ENCODE measurements around the gene CGGBP1. TPM values are rescaled to one million over a fixed set of nuclear protein-coding genes. Genes with fewer than 3 reads are reported as not detected.

Gene CGGBP1
- total and polyA plus RNA-seq, 2 donors = 48.7 to 138 TPM

- no peak for DNase-seq (ENCODE audit: extremely low spot score)
- H3K27ac ChIP-seq (ENCODE audit: low read depth) = peak overlapping the region; percentile 97
- no peaks in the 10 kb centered on the region for H3K4me1 ChIP-seq (ENCODE audit: insufficient read depth)
- H3K4me3 ChIP-seq (ENCODE audit: low read depth, low read length) = peak overlapping the region; percentile 91
- no peaks in the 10 kb centered on the region for H3K36me3 ChIP-seq (ENCODE audit: insufficient read depth)
- WGBS = 0% methylated on average over 24 of the region's 24 CpGs
These were observed 562 bp downstream of the CGGBP1 start for GRCh38 chr3:88058306-88058580.

GRCh38 chr3:88057630-88058305 is 1.0 kb downstream of the CGGBP1 start:
- no peaks in the 10 kb centered on the region for H3K4me1 ChIP-seq (ENCODE audit: insufficient read depth)
- WGBS = 9% methylated on average over 16 of the region's 16 CpGs
- H3K4me3 ChIP-seq (ENCODE audit: low read depth, low read length) = peak overlapping the region; percentile 91
- H3K36me3 ChIP-seq (ENCODE audit: insufficient read depth) = no peaks in the 10 kb centered on the region
- DNase-seq (ENCODE audit: extremely low spot score) = peak; percentile 13
- H3K27ac ChIP-seq (ENCODE audit: low read depth) = peak overlapping the region; percentile 97

GRCh38 chr3:88046766-88047165 is 12.0 kb downstream of the CGGBP1 start:
- Histone ChIP-seq H3K4me3 (ENCODE audit: low read depth, low read length) (no peak overlapping the region), H3K36me3 (ENCODE audit: insufficient read depth) (no peaks in the 10 kb centered on the region), H3K4me1 (ENCODE audit: insufficient read depth) (no peaks in the 10 kb centered on the region), H3K27ac (ENCODE audit: low read depth) (no peak overlapping the region)
- 83% methylated on average over 5 of the region's 5 CpGs for WGBS
- no peak for DNase-seq (ENCODE audit: extremely low spot score)

GRCh38 chr3:88044411-88044810 is 14.4 kb downstream of the CGGBP1 start:
- 20% methylated on average over 1 of the region's 1 CpG for WGBS
- H3K4me1 ChIP-seq (ENCODE audit: insufficient read depth) = no peaks in the 10 kb centered on the region
- H3K27ac ChIP-seq (ENCODE audit: low read depth) = no peak overlapping the region
- no peak overlapping the region for H3K4me3 ChIP-seq (ENCODE audit: low read depth, low read length)
- no peak for DNase-seq (ENCODE audit: extremely low spot score)
- H3K36me3 ChIP-seq (ENCODE audit: insufficient read depth) = no peaks in the 10 kb centered on the region

- Histone ChIP-seq H3K4me3 (ENCODE audit: low read depth, low read length) (no peak overlapping the region), H3K36me3 (ENCODE audit: insufficient read depth) (no peaks in the 10 kb centered on the region), H3K27ac (ENCODE audit: low read depth) (no peak overlapping the region), H3K4me1 (ENCODE audit: insufficient read depth) (no peaks in the 10 kb centered on the region)
- no peak for DNase-seq (ENCODE audit: extremely low spot score)
- 96% methylated on average over 3 of the region's 3 CpGs for WGBS
These were observed 17.8 kb downstream of the CGGBP1 start for GRCh38 chr3:88041005-88041404.

- H3K36me3 ChIP-seq (ENCODE audit: insufficient read depth) = no peaks in the 10 kb centered on the region
- H3K27ac ChIP-seq (ENCODE audit: low read depth) = no peak overlapping the region
- WGBS = 91% methylated on average over 4 of the region's 4 CpGs
- H3K4me1 ChIP-seq (ENCODE audit: insufficient read depth) = no peaks in the 10 kb centered on the region
- no peak overlapping the region for H3K4me3 ChIP-seq (ENCODE audit: low read depth, low read length)
- no peak for DNase-seq (ENCODE audit: extremely low spot score)
These were observed 18.3 kb downstream of the CGGBP1 start for GRCh38 chr3:88040529-88040928.

- H3K4me3 ChIP-seq (ENCODE audit: low read depth, low read length) = no peak overlapping the region
- H3K27ac ChIP-seq (ENCODE audit: low read depth) = no peak overlapping the region
- H3K36me3 ChIP-seq (ENCODE audit: insufficient read depth) = no peaks in the 10 kb centered on the region
- DNase-seq (ENCODE audit: extremely low spot score) = no peak
- WGBS = 45% methylated on average over 2 of the region's 2 CpGs
- H3K4me1 ChIP-seq (ENCODE audit: insufficient read depth) = no peaks in the 10 kb centered on the region
These were observed 20.2 kb downstream of the CGGBP1 start for GRCh38 chr3:88038566-88038965.

GRCh38 chr3:88036221-88036620 is 22.6 kb downstream of the CGGBP1 start:
- no peak overlapping the region for H3K27ac ChIP-seq (ENCODE audit: low read depth)
- H3K36me3 ChIP-seq (ENCODE audit: insufficient read depth) = no peaks in the 10 kb centered on the region
- WGBS = 88% methylated on average over 5 of the region's 5 CpGs
- DNase-seq (ENCODE audit: extremely low spot score) = no peak
- H3K4me1 ChIP-seq (ENCODE audit: insufficient read depth) = no peaks in the 10 kb centered on the region
- no peak overlapping the region for H3K4me3 ChIP-seq (ENCODE audit: low read depth, low read length)

- H3K36me3 ChIP-seq (ENCODE audit: insufficient read depth) = no peaks in the 10 kb centered on the region
- H3K4me1 ChIP-seq (ENCODE audit: insufficient read depth) = no peaks in the 10 kb centered on the region
- H3K4me3 ChIP-seq (ENCODE audit: low read depth, low read length) = no peak overlapping the region
- H3K27ac ChIP-seq (ENCODE audit: low read depth) = no peak overlapping the region
- 80% methylated on average over 8 of the region's 8 CpGs for WGBS
- DNase-seq (ENCODE audit: extremely low spot score) = no peak
These were observed 24.1 kb downstream of the CGGBP1 start for GRCh38 chr3:88034491-88035275.

- Histone ChIP-seq H3K27ac (ENCODE audit: low read depth) (no peak overlapping the region), H3K4me3 (ENCODE audit: low read depth, low read length) (no peak overlapping the region), H3K36me3 (ENCODE audit: insufficient read depth) (no peaks in the 10 kb centered on the region), H3K4me1 (ENCODE audit: insufficient read depth) (no peaks in the 10 kb centered on the region)
- 31% methylated on average over 2 of the region's 2 CpGs for WGBS
- DNase-seq (ENCODE audit: extremely low spot score) = no peak
These were observed 25.0 kb downstream of the CGGBP1 start for GRCh38 chr3:88033808-88034207.

GRCh38 chr3:88033079-88033478 is 25.7 kb downstream of the CGGBP1 start:
- 87% methylated on average over 2 of the region's 2 CpGs for WGBS
- Histone ChIP-seq H3K4me3 (ENCODE audit: low read depth, low read length) (no peak overlapping the region), H3K27ac (ENCODE audit: low read depth) (no peak overlapping the region), H3K36me3 (ENCODE audit: insufficient read depth) (no peaks in the 10 kb centered on the region), H3K4me1 (ENCODE audit: insufficient read depth) (no peaks in the 10 kb centered on the region)
- DNase-seq (ENCODE audit: extremely low spot score) = no peak

GRCh38 chr3:88032245-88032644 is 26.6 kb downstream of the CGGBP1 start:
- DNase-seq (ENCODE audit: extremely low spot score) = no peak
- H3K27ac ChIP-seq (ENCODE audit: low read depth) = peak overlapping the region; percentile 59
- H3K36me3 ChIP-seq (ENCODE audit: insufficient read depth) = no peaks in the 10 kb centered on the region
- peak overlapping the region; percentile 32 for H3K4me3 ChIP-seq (ENCODE audit: low read depth, low read length)
- H3K4me1 ChIP-seq (ENCODE audit: insufficient read depth) = no peaks in the 10 kb centered on the region
- 44% methylated on average over 2 of the region's 2 CpGs for WGBS

- 11% methylated on average over 1 of the region's 1 CpG for WGBS
- peak overlapping the region; percentile 32 for H3K4me3 ChIP-seq (ENCODE audit: low read depth, low read length)
- H3K27ac ChIP-seq (ENCODE audit: low read depth) = no peak overlapping the region
- DNase-seq (ENCODE audit: extremely low spot score) = no peak
- no peaks in the 10 kb centered on the region for H3K36me3 ChIP-seq (ENCODE audit: insufficient read depth)
- H3K4me1 ChIP-seq (ENCODE audit: insufficient read depth) = no peaks in the 10 kb centered on the region
These were observed 27.1 kb downstream of the CGGBP1 start for GRCh38 chr3:88031642-88032077.

GRCh38 chr3:88030210-88030609 is 28.6 kb downstream of the CGGBP1 start:
- no peak for DNase-seq (ENCODE audit: extremely low spot score)
- no peak overlapping the region for H3K4me3 ChIP-seq (ENCODE audit: low read depth, low read length)
- WGBS = 66% methylated on average over 3 of the region's 3 CpGs

More at GRCh38 chr3:88030210-88030609, 28.6 kb downstream of the CGGBP1 start:
- no peak overlapping the region for H3K27ac ChIP-seq (ENCODE audit: low read depth)
- no peaks in the 10 kb centered on the region for H3K36me3 ChIP-seq (ENCODE audit: insufficient read depth)
- no peaks in the 10 kb centered on the region for H3K4me1 ChIP-seq (ENCODE audit: insufficient read depth)

All from urinary bladder (tissue), 4 donors.